PC-3 (cell line): Measurements from ENCODE around the gene AKAP6. TPM values are rescaled to one million over a fixed set of nuclear protein-coding genes. Genes with fewer than 3 reads are reported as not detected.

Experiments
- ATAC-seq: fragments of 200-7000 bp; cut with Tn5 transposase; 2 replicates; pipeline ENCODE4 v1.9.1; 2020; ENCODE audit warnings: mild to moderate bottlenecking, moderate library complexity
- BruUV-seq: library from RNA; stranded (reverse); fragments of 400-500 nt; replicated peaks from 2 replicates; lab custom pipeline; 2021; lab: Mats Ljungman, UMichigan
- CTCF ChIA-PET: fragments of 300-600 bp; sonication (Branson Sonifier 250); formaldehyde crosslinking; loops from one replicate; lab custom pipeline; 2022; ENCODE audit warnings: antibody characterized with exemption; lab: Charles Lee
- POLR2A ChIA-PET: fragments of 300-600 bp; sonication (Branson Sonifier 250); formaldehyde crosslinking; loops from one replicate; lab custom pipeline; 2022; ENCODE audit warnings: antibody characterized with exemption; ENCODE audit not compliant: unreplicated experiment; lab: Charles Lee
- DNase-seq: peaks from one replicate; pipeline ENCODE4 v3.0.0-alpha.2; 2015
- H2AFZ ChIP-seq: fragments of 300-600 bp; sonication (generic); 2 replicates; pipeline ENCODE4 v1.6.0; 2016; ENCODE audit warnings: antibody characterized with exemption, low read length
- H3F3A ChIP-seq: fragments of 300-600 bp; sonication (generic); one replicate; pipeline ENCODE4 v1.6.0; 2017; ENCODE audit warnings: antibody characterized with exemption, low read length, control low read depth, mild to moderate bottlenecking; ENCODE audit not compliant: unreplicated experiment
- H3K27ac ChIP-seq: fragments of 300-600 bp; sonication (generic); 2 replicates; pipeline ENCODE4 v1.5.1; 2016; ENCODE audit warnings: mild to moderate bottlenecking, low read length
- H3K27me3 ChIP-seq: fragments of 300-600 bp; sonication (generic); 2 replicates; pipeline ENCODE4 v1.6.1; 2016; ENCODE audit warnings: low read length, mixed read lengths
- H3K36me3 ChIP-seq: fragments of 300-600 bp; sonication (generic); 2 replicates; pipeline ENCODE4 v1.6.1; 2016; ENCODE audit warnings: low read depth, mixed run types, low read length, mixed read lengths
- H3K4me1 ChIP-seq: fragments of 300-600 bp; sonication (generic); 2 replicates; pipeline ENCODE4 v1.5.1; 2016; ENCODE audit warnings: low read length; ENCODE audit not compliant: insufficient read depth
- H3K4me2 ChIP-seq: fragments of 300-600 bp; sonication (generic); 2 replicates; pipeline ENCODE4 v1.6.0; 2016; ENCODE audit warnings: low read length
- H3K4me3 ChIP-seq: fragments of 300-600 bp; sonication (generic); 2 replicates; pipeline ENCODE4 v1.5.1; 2016; ENCODE audit warnings: mild to moderate bottlenecking, low read length, mixed read lengths
- H3K79me2 ChIP-seq: fragments of 300-600 bp; sonication (generic); 2 replicates; pipeline ENCODE4 v1.6.1; 2017; ENCODE audit warnings: low read length, mixed read lengths
- H3K9ac ChIP-seq: fragments of 300-600 bp; sonication (generic); 2 replicates; pipeline ENCODE4 v1.6.0; 2016; ENCODE audit warnings: mild to moderate bottlenecking, low read length
- H3K9me2 ChIP-seq: fragments of 300-600 bp; sonication (generic); replicated peaks from 2 replicates; pipeline ENCODE4 v1.6.1; 2016; ENCODE audit warnings: mixed run types, low read length, mixed read lengths
- H3K9me3 ChIP-seq: fragments of 300-600 bp; sonication (generic); 2 replicates; pipeline ENCODE4 v1.6.1; 2016; ENCODE audit warnings: low read length, mixed read lengths
- H4K20me1 ChIP-seq: fragments of 300-600 bp; sonication (generic); 2 replicates; pipeline ENCODE4 v1.6.1; 2016; ENCODE audit warnings: low read length, mixed read lengths
- EZH2 ChIP-seq: fragments of 300-600 bp; sonication (generic); IDR thresholded peaks from one replicate; pipeline ENCODE4 v1.6.1; 2017; ENCODE audit warnings: antibody characterized with exemption, mild to moderate bottlenecking, low read length; ENCODE audit not compliant: unreplicated experiment
- EZH2phosphoT487 ChIP-seq: fragments of 300-600 bp; sonication (generic); IDR thresholded peaks from 2 replicates; pipeline ENCODE4 v1.6.1; 2018; ENCODE audit warnings: mild to moderate bottlenecking, antibody characterized with exemption, low read length, borderline replicate concordance
- intact Hi-C: fragments of 100-400 bp; cut with micrococcal nuclease; formaldehyde crosslinking; loops from 2 replicates; pipeline ENCODE4 v1.9.0; 2023
- total RNA-seq: library from RNA; depleted of rRNA; stranded (reverse); fragments of >200 nt; gene quantifications from 2 replicates; pipeline ENCODE4 v1.2.3, GENCODE V29; 2014
- TF ChIP-seq, protein P1 (sequence below): fragments of 300-600 bp; sonication (generic); conservative IDR thresholded peaks from 2 replicates; pipeline ENCODE4 v1.5.1; 2017; ENCODE audit warnings: antibody characterized with exemption, low read depth, mild to moderate bottlenecking, low read length

The AKAP6 gene
- total RNA-seq, 1 experiment from 2014 or later, result 1.5 TPM

DNA sequence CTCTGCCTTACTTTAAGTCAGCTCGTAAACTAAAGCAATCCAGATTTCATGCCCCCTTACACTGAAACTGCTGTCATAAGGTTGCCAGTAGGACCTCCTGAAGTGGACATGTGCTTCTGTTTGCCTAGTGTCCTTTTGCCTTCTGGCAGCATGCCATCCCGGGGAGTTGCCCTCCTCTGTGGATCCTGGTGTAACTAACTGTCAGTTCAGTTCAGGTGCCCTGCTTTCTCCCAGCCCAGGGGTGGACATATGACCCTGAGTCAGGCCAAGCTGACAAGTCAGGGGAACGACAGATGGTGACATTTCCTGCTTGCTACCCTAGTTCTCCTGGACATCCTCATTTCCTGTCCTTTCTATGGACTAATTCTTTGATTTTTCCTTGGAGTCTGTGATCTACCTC is 25.6 kb downstream of the AKAP6 start:
- Histone ChIP-seq H3F3A (no peaks in the 10 kb centered on the region), H3K9me3 (no peaks in the 10 kb centered on the region), H3K4me2 (no peak overlapping the region), H3K27ac (no peak overlapping the region), H3K9ac (no peak overlapping the region), H3K36me3 (no peaks in the 10 kb centered on the region), H3K27me3 (no peaks in the 10 kb centered on the region), H3K4me1 (no peaks in the 10 kb centered on the region; the same call in 1 of the 2 replicates), H2AFZ (no peak overlapping the region), H3K9me2 (no peaks in the 10 kb centered on the region), H3K79me2 (no peaks in the 10 kb centered on the region), H3K4me3 (no peak overlapping the region), H4K20me1 (no peaks in the 10 kb centered on the region)
- CTCF ChIA-PET, result no interaction called here
- ATAC-seq (no peak), DNase-seq (no peak)
- POLR2A ChIA-PET, result no interaction called here
- TF ChIP-seq, protein P1, sequence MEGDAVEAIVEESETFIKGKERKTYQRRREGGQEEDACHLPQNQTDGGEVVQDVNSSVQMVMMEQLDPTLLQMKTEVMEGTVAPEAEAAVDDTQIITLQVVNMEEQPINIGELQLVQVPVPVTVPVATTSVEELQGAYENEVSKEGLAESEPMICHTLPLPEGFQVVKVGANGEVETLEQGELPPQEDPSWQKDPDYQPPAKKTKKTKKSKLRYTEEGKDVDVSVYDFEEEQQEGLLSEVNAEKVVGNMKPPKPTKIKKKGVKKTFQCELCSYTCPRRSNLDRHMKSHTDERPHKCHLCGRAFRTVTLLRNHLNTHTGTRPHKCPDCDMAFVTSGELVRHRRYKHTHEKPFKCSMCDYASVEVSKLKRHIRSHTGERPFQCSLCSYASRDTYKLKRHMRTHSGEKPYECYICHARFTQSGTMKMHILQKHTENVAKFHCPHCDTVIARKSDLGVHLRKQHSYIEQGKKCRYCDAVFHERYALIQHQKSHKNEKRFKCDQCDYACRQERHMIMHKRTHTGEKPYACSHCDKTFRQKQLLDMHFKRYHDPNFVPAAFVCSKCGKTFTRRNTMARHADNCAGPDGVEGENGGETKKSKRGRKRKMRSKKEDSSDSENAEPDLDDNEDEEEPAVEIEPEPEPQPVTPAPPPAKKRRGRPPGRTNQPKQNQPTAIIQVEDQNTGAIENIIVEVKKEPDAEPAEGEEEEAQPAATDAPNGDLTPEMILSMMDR, result no peak
- no peak for TF ChIP-seq EZH2phosphoT487
- TF ChIP-seq EZH2, result no peak
- intact Hi-C loops, result no loop called here
- BruUV-seq, result no TSS peak

DNA sequence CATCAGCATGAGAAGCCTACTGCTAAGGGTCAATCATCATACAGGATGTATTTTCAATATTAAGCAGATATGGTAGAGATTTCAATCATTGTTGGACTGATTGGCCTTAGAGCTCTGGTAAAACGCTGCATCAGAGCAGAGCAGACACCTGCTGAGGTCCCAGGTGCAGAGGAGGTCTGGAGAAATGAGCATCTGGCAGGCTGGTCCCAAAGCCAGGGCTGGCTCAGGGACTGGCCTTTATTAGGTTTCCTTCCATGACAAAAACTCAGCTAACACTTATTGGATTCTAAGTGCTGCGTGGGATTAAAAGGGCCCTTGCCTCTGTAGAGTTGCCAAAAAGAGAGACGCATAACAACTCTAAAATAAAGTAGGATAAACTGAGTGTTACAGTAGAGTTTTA is 29.7 kb downstream of the AKAP6 start:
- Histone ChIP-seq H3K4me1 (no peaks in the 10 kb centered on the region), H3K27me3 (no peaks in the 10 kb centered on the region), H3K4me2 (no peak overlapping the region), H3K9ac (no peak overlapping the region), H2AFZ (no peak overlapping the region), H3K9me3 (no peaks in the 10 kb centered on the region), H3F3A (no peaks in the 10 kb centered on the region), H3K9me2 (no peaks in the 10 kb centered on the region), H3K36me3 (no peaks in the 10 kb centered on the region), H3K4me3 (no peak overlapping the region), H3K79me2 (no peaks in the 10 kb centered on the region), H4K20me1 (no peaks in the 10 kb centered on the region), H3K27ac (no peak overlapping the region)
- intact Hi-C loops, result no loop called here
- ChIA-PET CTCF (no interaction called here), POLR2A (no interaction called here)
- no TSS peak for BruUV-seq
- ATAC-seq (no peak), DNase-seq (no peak)
- TF ChIP-seq EZH2phosphoT487 (no peak), EZH2 (no peak)
- TF ChIP-seq, protein P1, result no peak

DNA sequence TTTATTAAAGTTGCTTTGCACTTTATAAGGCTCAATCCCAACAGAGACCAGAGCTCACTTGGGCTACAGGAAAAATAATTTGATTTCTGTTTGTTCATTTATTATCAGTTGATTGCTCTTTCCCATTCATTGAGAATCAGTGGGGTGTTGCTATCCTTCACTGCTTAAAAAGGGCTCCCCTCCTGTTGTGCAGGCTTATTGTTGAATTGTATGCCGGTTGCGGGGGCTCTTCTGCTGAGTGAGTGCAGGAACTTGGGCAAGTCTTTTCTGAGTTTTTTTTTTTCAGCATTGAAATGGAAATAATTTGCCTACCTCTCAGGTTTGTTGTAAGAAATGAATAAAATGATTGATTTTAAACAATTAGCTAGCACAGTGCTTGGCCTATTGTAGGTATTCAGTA is 32.6 kb downstream of the AKAP6 start:
- POLR2A ChIA-PET, result no interaction called here
- no peaks in the 10 kb centered on the region for H3K36me3 ChIP-seq

More for the DNA sequence above, 32.6 kb downstream of the AKAP6 start:
- Histone ChIP-seq H3K4me3 (no peak overlapping the region), H3K4me2 (no peak overlapping the region), H3K9ac (no peak overlapping the region), H3K9me2 (no peaks in the 10 kb centered on the region), H3F3A (no peaks in the 10 kb centered on the region), H3K9me3 (no peaks in the 10 kb centered on the region), H2AFZ (no peak overlapping the region), H3K79me2 (no peaks in the 10 kb centered on the region), H3K27me3 (no peaks in the 10 kb centered on the region), H4K20me1 (no peaks in the 10 kb centered on the region), H3K27ac (no peak overlapping the region), H3K4me1 (peaks cover 2% of the 10 kb centered on the region; the same call in 1 of the 2 replicates)
- TF ChIP-seq, protein P1, result no peak
- no peak for TF ChIP-seq EZH2
- no peak for TF ChIP-seq EZH2phosphoT487
- BruUV-seq, result no TSS peak
- ATAC-seq (no peak), DNase-seq (no peak)
- CTCF ChIA-PET, result no interaction called here
- intact Hi-C loops, result no loop called here
